GM10847 (cell line): Measurements from ENCODE around the gene DOK5.

ENCODE experiments used
- POLR2A ChIP-seq: IDR thresholded peaks from 2 replicates; pipeline ENCODE4 v1.6.1; 2011; ENCODE audit not compliant: insufficient read length; ENCODE audit errors: extremely low read depth

DOK5 gene

DNA sequence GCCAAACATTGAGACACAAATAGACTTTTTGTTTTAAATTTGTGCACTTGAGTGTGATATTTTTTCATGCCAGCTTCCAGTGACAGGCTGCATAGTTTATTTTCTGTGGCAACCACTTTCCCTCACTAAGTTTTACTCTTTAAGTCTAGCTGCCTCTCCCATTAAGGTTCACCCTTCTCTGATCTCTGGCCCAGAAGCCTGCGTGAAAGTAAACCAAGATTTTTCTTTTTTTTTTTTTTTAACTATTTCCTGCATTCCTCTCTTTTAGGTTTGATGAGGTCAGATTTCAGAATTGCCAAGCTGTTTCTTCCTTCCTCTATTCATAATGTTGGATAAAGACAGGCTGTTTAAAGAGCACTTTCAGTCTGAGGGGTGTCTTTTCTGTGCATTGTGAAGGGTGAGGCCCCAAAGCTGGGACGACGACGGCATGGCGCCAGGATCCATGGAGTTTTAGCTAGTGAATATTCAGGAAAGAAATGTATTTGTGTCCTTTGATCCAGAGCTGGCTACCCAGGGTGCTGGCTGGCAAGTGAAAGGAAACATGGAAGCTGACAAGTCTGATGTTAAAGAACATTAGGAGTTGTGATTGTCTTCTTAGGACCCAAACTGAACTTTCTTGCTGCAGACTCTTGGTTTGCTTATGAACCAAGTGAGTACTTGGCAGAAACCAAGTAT, 50.7 kb downstream of the DOK5 start:
- no peak for TF ChIP-seq POLR2A

- TF ChIP-seq POLR2A, result no peak
Observed at GRCh38 chr20:54526801-54527200, 51.4 kb downstream of the DOK5 start.

DNA sequence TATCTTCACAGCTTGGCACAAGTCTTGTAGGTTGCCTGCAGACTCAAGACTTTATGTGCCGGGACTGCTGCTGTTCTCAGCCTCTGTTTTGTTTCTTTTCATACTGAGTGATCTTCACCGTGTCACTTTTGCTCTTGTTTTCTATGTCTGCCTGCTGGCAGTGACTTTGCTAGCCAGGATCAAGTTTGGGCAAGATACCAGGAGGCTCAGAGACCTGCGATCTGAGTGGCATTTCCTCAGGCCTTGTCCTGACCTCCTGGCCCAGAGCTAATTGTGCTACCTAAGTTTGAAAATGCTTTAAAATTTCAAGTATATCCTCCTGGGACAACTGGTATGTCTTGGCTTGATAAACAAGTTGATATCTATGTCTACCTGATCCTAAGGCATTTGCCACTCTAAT, 57.2 kb downstream of the DOK5 start:
- TF ChIP-seq POLR2A, result no peak

DNA sequence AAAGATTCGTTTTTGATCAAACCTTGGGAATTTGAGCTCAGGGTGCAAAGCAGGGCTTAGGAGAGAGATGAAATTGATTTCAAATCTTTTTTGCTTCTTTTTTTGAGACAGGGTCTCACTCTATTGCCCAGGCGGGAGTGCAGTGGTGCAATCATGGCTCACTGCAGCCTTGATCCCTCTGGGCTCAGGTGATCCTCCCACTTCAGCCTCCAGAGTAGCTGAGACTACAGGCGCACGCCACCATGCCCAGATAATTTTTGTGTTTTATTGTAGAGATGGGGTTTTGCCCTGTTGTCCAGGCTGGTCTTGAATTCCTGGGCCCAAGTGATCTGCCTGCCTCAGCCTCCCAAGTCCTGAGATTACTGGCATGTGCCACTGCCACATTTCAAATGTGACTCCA, 58.7 kb downstream of the DOK5 start:
- no peak for TF ChIP-seq POLR2A

DNA sequence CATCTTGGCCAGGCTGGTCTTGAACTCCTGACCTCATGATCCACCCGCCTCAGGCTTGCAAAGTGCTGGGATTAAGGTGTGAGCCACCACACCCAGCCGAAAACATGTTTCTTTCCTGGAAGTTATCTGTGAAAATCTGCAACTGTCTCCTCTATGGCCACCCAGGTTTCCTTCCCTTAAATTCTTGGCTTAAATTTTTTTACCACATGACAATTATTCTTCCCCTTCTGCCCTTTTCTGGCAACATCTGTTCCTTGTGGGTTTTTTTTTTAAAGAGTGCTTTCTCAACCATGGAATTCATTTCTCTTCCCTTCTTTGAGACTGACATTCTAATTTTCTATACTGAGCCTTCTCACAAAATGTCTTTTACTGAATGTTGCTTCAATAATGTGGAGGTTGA, 59.6 kb downstream of the DOK5 start:
- no peak for TF ChIP-seq POLR2A

- no peak for TF ChIP-seq POLR2A
Observed at GRCh38 chr20:54535746-54536145, 60.4 kb downstream of the DOK5 start.

- TF ChIP-seq POLR2A, result no peak
Observed at GRCh38 chr20:54539521-54540046, 64.2 kb downstream of the DOK5 start.

- no peak for TF ChIP-seq POLR2A
Observed at GRCh38 chr20:54543369-54543768, 68.0 kb downstream of the DOK5 start.

GRCh38 chr20:54545676-54546358, 70.4 kb downstream of the DOK5 start:
- TF ChIP-seq POLR2A, result no peak

DNA sequence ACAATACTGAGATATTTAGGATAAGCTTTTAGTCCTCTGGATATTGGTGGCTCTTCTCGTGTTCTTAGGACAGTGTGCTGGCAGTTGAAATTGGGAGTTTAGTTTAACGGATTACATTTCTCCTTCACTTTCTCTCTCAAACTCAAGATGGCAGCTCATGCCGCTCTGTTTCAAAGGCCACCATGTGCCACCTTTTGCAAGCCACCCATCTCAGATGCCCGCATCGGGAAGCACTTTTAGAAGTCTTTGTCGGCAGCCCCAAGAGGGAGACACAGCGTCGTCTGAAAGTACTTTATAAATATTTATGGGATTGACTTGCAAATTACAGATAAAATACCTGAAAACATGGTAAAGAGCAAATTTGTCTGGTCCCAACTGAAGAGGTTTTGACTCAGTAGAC, 73.5 kb downstream of the DOK5 start:
- TF ChIP-seq POLR2A, result no peak

DNA sequence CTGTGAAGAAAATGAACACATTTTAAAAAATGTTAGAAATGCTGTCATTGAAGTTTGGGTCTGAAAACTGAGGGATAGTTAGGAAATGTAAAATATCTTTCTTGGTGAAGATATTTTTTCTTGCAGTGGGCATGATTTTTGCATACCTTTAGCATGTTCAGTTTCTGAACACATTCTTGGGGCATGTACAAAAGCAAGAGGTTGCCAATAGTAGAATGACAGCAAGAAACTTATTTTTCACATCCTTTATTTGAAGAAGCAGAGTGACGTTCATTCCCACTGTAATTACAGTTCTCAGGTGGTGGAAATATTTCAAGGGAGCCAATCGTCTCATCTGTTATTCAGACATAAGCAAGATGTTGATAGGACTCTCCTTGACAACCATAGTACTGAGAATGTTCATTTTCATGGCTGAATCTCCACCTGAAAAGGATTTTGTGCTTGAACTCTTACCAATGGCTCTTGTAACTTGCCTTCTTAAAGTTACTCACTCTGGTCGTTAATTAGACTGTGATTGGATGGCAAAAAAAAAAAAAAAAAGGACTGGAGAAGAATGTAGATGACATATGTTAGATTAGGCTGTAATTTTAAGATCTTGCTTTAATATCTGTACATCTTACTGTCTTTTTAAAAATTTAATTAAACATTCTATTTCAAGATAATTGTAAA, 74.4 kb downstream of the DOK5 start:
- TF ChIP-seq POLR2A, result no peak

DNA sequence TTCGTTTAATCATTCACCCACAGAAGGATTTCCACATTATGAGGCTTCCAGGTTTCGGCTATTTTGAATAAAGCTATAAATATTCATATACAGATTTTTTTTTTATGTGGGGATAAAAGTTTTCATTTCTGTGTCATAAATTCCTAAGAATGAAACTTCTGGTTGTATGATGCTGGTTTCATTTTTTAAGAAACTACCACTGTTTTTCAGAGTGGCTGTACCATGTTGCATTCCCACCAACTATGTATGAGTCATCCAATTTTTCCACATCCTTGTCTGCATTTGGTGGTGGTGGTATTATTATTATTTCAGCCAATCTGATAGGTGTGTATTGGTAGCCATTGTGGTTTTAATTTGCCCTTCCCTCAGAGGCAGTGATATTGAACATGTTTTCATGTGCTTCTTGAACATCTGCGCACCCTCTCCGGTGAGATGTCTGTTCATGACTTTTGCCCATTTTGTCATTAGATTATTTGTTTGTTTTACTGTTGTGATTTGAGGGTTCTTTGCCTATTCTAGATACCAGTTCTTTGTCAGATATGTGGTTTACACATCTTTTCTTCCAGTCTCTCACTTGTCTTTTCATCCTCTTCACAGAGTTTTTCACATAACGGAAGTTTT, 75.5 kb downstream of the DOK5 start:
- TF ChIP-seq POLR2A, result no peak

GRCh38 chr20:54554006-54554405, 78.6 kb downstream of the DOK5 start:
- TF ChIP-seq POLR2A, result no peak

DNA sequence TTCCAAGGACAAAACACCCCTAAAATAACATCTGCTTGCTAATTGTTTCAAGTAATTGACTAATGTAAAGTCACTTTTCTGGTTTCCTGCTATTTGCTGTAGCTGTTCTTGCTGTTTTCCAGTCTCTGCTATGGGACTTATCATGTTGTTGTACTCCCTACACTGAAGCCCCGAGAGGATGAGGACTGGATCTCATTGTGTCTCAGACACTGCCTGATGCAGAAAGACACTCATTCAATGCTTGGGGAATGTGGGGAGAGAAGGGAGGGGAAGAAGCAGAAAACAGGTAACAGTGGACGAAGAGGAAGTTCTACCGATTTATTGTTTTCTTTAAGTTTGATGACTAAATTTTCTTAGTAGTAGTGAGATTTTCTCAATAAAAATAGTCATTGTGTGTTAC, 79.8 kb downstream of the DOK5 start:
- no peak for TF ChIP-seq POLR2A

DNA sequence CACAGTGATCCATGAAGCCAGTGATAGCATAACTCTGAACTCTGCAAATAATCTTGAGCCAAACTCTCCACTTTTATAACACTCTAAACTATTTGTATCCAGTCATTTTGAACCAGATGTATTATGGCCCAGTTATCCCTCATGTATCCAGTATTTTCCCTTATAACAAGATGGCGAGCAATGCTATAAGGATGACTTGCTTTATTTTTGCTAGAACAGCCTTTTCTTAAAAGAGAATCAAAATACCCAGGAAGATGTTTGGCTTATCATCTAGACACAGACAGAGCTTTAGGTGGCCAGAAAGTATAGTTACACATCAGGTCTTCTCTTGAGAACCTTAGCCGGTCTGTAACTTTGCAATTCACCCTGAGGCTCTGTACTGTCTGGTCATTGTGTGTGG, 81.0 kb downstream of the DOK5 start:
- no peak for TF ChIP-seq POLR2A
